Suprapubic skin (tissue), 4 donors: Measurements from ENCODE around the gene RILPL2. TPM values are rescaled to one million over a fixed set of nuclear protein-coding genes. Genes with fewer than 3 reads are reported as not detected.
A peak's percentile ranks its signal among the peaks of the same experiment; 100 is the strongest.

ENCODE experiments used
- DNase-seq, 2 donors: peaks; one replicate each; pipeline ENCODE4 v3.0.0-alpha.2; 2019; ENCODE audit warnings: low spot score in 2 of 2
- H3K27ac ChIP-seq: fragments of 200-600 bp; sonication (generic); one replicate; pipeline ENCODE4 v1.5.1; 2019
- H3K27me3 ChIP-seq: fragments of 200-600 bp; sonication (generic); one replicate; pipeline ENCODE4 v1.5.1; 2019
- H3K36me3 ChIP-seq: fragments of 200-600 bp; sonication (generic); one replicate; pipeline ENCODE4 v1.5.1; 2019
- H3K4me1 ChIP-seq: fragments of 200-600 bp; sonication (generic); one replicate; pipeline ENCODE4 v1.5.1; 2019
- H3K4me3 ChIP-seq: fragments of 200-600 bp; sonication (generic); one replicate; pipeline ENCODE4 v1.5.1; 2019; ENCODE audit warnings: mild to moderate bottlenecking
- H3K9me3 ChIP-seq: fragments of 200-600 bp; sonication (generic); one replicate; pipeline ENCODE4 v1.5.1; 2019
- EP300 ChIP-seq: sonication (generic); formaldehyde crosslinking; IDR thresholded peaks from one replicate; pipeline ENCODE4 v1.6.1; 2017; ENCODE audit warnings: antibody characterized with exemption
- POLR2A ChIP-seq, 2 donors: fragments of 450-650 bp; IDR thresholded peaks; one replicate each; pipeline ENCODE4 v1.6.1; 2017; ENCODE audit warnings: antibody characterized with exemption in 2 of 2, mild to moderate bottlenecking in 2 of 2, moderate library complexity in 2 of 2
- POLR2AphosphoS5 ChIP-seq, 3 donors: sonication (generic); formaldehyde crosslinking; IDR thresholded peaks; one replicate each; pipeline ENCODE4 v1.6.1; 2017; ENCODE audit warnings: antibody characterized with exemption in 3 of 3
- WGBS: methylation state at CpG from one replicate; pipeline ENCODE4 v1.1.5; 2018; 5-methylcytosine and 5-hydroxymethylcytosine counted together
- total RNA-seq, 4 donors: library from RNA; depleted of rRNA; stranded (reverse); fragments of >200 nt; gene quantifications; one replicate each; pipeline ENCODE4 v1.1.0, GENCODE V29; 2016
- TF ChIP-seq, protein P1 (sequence below), 2 donors: fragments of 200-600 bp in 1 of 2; fragments of 450-650 bp in 1 of 2; sonication (generic) in 1 of 2; IDR thresholded peaks; one replicate each; pipeline ENCODE4 v1.5.1; 2016 to 2019; ENCODE audit warnings: antibody characterized with exemption in 2 of 2, mild to moderate bottlenecking in 1 of 2, moderate library complexity in 1 of 2

Gene RILPL2
- total RNA-seq, 4 donors from 2014 or later, result 3.2 to 6.1 (median 4.3) TPM

DNA sequence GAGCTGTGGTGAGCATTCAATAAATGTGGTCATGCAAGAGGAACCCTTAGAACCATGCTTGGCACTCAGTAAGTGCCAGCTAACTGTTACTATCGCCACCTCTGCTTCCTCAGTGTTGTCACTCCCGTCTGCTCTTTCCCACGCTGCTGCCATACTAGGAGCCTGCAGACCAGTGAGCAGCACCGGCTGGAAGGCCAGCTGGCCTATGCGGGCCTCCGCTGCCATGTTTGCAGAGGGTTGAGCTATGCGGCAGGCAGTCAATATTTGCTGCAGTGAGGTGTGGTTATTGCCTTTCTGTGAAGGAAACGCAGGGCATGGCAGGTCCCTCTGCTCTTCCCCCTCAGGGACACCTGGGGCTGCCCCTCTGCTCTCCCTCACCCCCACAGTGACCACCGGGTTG, 39.5 kb downstream of the RILPL2 start:
- 86% methylated on average over 9 of the region's 9 CpGs for WGBS
- Histone ChIP-seq H3K4me3 (no peak overlapping the region), H3K27ac (no peak overlapping the region), H3K4me1 (peaks cover 47% of the 10 kb centered on the region), H3K36me3 (peaks cover 75% of the 10 kb centered on the region), H3K27me3 (no peaks in the 10 kb centered on the region), H3K9me3 (no peaks in the 10 kb centered on the region)
- no peak for TF ChIP-seq EP300
- no peak for TF ChIP-seq POLR2A (IDR thresholded peaks at IDR 0.05)
- no peak for TF ChIP-seq POLR2AphosphoS5 (IDR thresholded peaks at IDR 0.05)
- TF ChIP-seq, protein P1, sequence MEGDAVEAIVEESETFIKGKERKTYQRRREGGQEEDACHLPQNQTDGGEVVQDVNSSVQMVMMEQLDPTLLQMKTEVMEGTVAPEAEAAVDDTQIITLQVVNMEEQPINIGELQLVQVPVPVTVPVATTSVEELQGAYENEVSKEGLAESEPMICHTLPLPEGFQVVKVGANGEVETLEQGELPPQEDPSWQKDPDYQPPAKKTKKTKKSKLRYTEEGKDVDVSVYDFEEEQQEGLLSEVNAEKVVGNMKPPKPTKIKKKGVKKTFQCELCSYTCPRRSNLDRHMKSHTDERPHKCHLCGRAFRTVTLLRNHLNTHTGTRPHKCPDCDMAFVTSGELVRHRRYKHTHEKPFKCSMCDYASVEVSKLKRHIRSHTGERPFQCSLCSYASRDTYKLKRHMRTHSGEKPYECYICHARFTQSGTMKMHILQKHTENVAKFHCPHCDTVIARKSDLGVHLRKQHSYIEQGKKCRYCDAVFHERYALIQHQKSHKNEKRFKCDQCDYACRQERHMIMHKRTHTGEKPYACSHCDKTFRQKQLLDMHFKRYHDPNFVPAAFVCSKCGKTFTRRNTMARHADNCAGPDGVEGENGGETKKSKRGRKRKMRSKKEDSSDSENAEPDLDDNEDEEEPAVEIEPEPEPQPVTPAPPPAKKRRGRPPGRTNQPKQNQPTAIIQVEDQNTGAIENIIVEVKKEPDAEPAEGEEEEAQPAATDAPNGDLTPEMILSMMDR (IDR thresholded peaks at IDR 0.05), result no peak
- DNase-seq, result no peak

DNA sequence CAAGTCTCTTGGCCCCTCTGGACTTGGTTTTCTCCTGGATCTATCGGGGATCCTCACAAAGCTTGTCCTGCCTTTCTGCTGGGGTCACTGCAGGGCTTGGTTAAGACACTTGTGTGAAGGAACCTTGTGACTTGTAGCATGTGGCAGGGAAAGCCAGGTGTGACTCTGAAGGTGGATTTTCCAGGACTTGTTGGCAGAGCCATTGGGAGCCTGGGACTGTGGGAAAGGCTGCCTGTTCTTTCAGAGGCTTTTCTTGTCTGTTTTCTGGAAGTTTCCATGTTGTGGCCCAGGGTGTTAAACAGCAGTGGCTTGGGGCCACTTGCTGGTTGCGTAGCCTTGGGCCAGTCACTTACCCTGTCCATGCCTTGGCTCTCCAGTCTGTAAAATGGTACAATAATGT, 39.9 kb downstream of the RILPL2 start:
- Histone ChIP-seq H3K27ac (no peak overlapping the region), H3K4me3 (no peak overlapping the region), H3K9me3 (no peaks in the 10 kb centered on the region), H3K36me3 (peaks cover 72% of the 10 kb centered on the region), H3K4me1 (peaks cover 47% of the 10 kb centered on the region), H3K27me3 (no peaks in the 10 kb centered on the region)
- 96% methylated on average over 2 of the region's 2 CpGs for WGBS
- TF ChIP-seq, protein P1 (IDR thresholded peaks at IDR 0.05), result no peak
- TF ChIP-seq POLR2AphosphoS5 (IDR thresholded peaks at IDR 0.05) (no peak), POLR2A (IDR thresholded peaks at IDR 0.05) (no peak), EP300 (no peak)
- DNase-seq, result no peak

DNA sequence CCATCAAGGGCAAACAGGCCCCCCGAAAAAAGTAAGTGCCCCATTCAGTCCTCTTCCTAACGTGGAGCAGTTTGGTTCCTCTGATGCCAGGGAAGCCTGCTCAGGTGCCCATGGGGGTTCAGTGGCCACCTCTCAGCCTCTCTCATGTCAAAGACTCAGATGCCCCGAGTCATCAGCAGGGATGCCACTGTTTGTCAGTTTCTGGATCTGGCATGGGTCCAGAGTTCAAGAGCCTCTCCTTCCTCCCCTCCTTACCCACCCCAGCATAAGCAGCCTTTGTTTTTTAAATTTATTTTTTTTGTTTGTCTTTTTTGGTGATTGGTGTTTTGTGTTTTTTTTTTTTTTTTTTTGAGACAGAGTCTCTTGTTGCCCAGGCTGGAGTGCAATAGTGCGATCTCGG, 41.2 kb downstream of the RILPL2 start:
- H3K36me3 ChIP-seq, result peaks cover 71% of the 10 kb centered on the region
- H3K4me1 ChIP-seq, result peaks cover 59% of the 10 kb centered on the region
- H3K27me3 ChIP-seq, result no peaks in the 10 kb centered on the region
- TF ChIP-seq POLR2A (IDR thresholded peaks at IDR 0.05) (no peak), EP300 (no peak), POLR2AphosphoS5 (IDR thresholded peaks at IDR 0.05) (no peak)
- TF ChIP-seq, protein P1 (IDR thresholded peaks at IDR 0.05), result no peak
- WGBS, result 84% methylated on average over 5 of the region's 5 CpGs
- H3K27ac ChIP-seq, result no peak overlapping the region
- H3K9me3 ChIP-seq, result no peaks in the 10 kb centered on the region
- no peak overlapping the region for H3K4me3 ChIP-seq
- no peak for DNase-seq

DNA sequence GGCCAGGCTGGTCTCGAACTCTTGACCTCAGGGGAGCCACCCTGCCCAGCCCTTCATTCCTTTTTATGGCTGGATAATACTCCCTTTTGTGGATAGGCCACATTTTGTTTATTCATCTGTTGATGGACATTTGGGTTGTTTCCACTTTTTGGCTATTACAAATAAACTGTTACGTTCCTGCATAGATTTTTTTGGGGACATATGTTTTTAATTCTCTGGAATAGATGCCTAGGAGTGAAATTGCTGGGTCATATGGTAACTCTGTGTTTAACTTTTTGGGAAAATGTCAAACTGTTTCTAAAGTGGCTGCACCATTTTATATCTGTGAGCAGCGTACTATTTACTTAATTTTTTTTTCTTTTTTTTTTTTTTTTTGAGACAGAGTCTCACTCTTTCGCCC, 42.7 kb downstream of the RILPL2 start:
- Histone ChIP-seq H3K4me1 (peaks cover 58% of the 10 kb centered on the region), H3K36me3 (peaks cover 58% of the 10 kb centered on the region), H3K4me3 (no peak overlapping the region), H3K27ac (no peak overlapping the region), H3K9me3 (no peaks in the 10 kb centered on the region), H3K27me3 (no peaks in the 10 kb centered on the region)
- TF ChIP-seq, protein P1 (IDR thresholded peaks at IDR 0.05), result no peak
- TF ChIP-seq POLR2A (IDR thresholded peaks at IDR 0.05), result no peak
- no peak for TF ChIP-seq POLR2AphosphoS5 (IDR thresholded peaks at IDR 0.05)
- TF ChIP-seq EP300, result no peak
- WGBS, result 74% methylated on average over 4 of the region's 4 CpGs
- no peak for DNase-seq

DNA sequence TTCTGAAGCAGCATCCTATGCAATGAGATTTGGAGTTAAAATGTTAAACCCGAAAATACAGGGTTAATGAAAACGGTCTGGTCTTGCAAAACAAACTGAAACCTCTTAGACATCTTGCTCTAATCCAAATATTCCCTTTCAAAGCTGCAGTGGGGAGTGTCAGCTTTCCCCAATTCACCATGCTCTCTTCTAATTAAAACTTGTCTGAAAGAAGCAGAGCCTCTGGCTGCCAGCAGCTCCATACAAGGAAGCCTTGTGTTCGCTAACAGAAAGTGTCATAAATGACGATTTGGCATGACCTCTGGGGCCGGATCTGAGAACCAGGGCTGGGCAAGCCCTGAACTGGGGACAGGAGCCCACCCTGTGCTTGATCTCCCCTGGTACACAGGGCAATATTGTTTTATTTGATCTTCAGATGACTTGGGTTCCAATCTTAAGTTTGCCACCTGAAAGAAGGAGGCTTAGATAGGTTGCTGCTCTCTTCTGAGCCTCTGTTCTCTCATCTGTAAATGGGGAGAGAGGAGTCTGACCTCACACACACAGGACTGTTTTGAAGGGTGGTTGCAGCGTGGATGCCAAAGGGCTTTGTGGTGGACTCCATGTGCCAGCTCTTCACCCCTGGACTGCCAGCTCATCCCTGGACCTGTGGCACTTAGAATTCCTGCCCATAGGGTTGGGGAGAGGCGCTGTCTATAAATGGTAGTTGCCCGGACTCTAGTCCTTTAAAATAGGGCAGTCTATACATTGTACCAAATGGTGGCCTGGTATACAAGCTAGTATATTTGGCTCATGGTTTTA, 44.7 kb downstream of the RILPL2 start:
- peaks cover 42% of the 10 kb centered on the region for H3K36me3 ChIP-seq
- no peak overlapping the region for H3K4me3 ChIP-seq
- WGBS, result 67% methylated on average over 7 of the region's 8 CpGs
- TF ChIP-seq POLR2A (IDR thresholded peaks at IDR 0.05) (no peak), POLR2AphosphoS5 (IDR thresholded peaks at IDR 0.05) (no peak), EP300 (no peak)
- TF ChIP-seq, protein P1 (IDR thresholded peaks at IDR 0.05), result no peak
- no peak for DNase-seq
- H3K27ac ChIP-seq, result peak overlapping the region; percentile 94
- no peaks in the 10 kb centered on the region for H3K27me3 ChIP-seq
- H3K4me1 ChIP-seq, result peaks cover 51% of the 10 kb centered on the region
- no peaks in the 10 kb centered on the region for H3K9me3 ChIP-seq
